Karpas-422 (cell line): ENCODE data around the gene LDLRAD2. TPM values are rescaled to one million over a fixed set of nuclear protein-coding genes. Genes with fewer than 3 reads are reported as not detected.
"Not testable (repeated sequence)": the region's sequence is repeated elsewhere in the genome, so short reads cannot be mapped to it uniquely, and the experiment has no call there.

Source experiments
- DNase-seq: peaks from one replicate; pipeline ENCODE4 v3.0.0-alpha.2; 2015
- H2AFZ ChIP-seq: fragments of 200-600 bp; sonication (generic); 2 replicates; pipeline ENCODE4 v1.6.1; 2014; ENCODE audit warnings: antibody characterized with exemption, low read length, mixed read lengths
- H3K27ac ChIP-seq: fragments of 200-600 bp; sonication (generic); 2 replicates; pipeline ENCODE4 v1.5.1; 2014; ENCODE audit warnings: mild to moderate bottlenecking, low read length, moderate library complexity
- H3K27me3 ChIP-seq: fragments of 200-600 bp; sonication (generic); 2 replicates; pipeline ENCODE4 v1.6.1; 2014; ENCODE audit warnings: low read length, mixed read lengths
- H3K36me3 ChIP-seq: fragments of 200-600 bp; sonication (generic); 2 replicates; pipeline ENCODE4 v1.6.1; 2014; ENCODE audit warnings: low read length, mixed read lengths; ENCODE audit not compliant: insufficient read depth
- H3K4me1 ChIP-seq: fragments of 200-600 bp; sonication (generic); 2 replicates; pipeline ENCODE4 v1.6.1; 2014; ENCODE audit warnings: mild to moderate bottlenecking, low read length, mixed read lengths
- H3K4me2 ChIP-seq: fragments of 200-600 bp; sonication (generic); 2 replicates; pipeline ENCODE4 v1.6.1; 2014; ENCODE audit warnings: low read length, low read depth, mild to moderate bottlenecking; ENCODE audit not compliant: poor library complexity, severe bottlenecking
- H3K4me3 ChIP-seq: fragments of 200-600 bp; sonication (generic); 2 replicates; pipeline ENCODE4 v1.5.1; 2014; ENCODE audit warnings: mild to moderate bottlenecking, antibody characterized with exemption, low read length, mixed read lengths
- H3K79me2 ChIP-seq: fragments of 200-600 bp; sonication (generic); 2 replicates; pipeline ENCODE4 v1.6.1; 2014; ENCODE audit warnings: mild to moderate bottlenecking, low read length, mixed read lengths
- H3K9ac ChIP-seq: fragments of 200-600 bp; sonication (generic); 2 replicates; pipeline ENCODE4 v1.6.0; 2014; ENCODE audit warnings: low read length
- H3K9me2 ChIP-seq: fragments of 200-600 bp; sonication (generic), shearing (Covaris generic); replicated peaks from 2 replicates; pipeline ENCODE4 v1.6.0; 2014; ENCODE audit warnings: mild to moderate bottlenecking, low read length, moderate library complexity; ENCODE audit not compliant: insufficient read depth
- H3K9me3 ChIP-seq: fragments of 300-700, 200-600 bp; sonication (generic); 2 replicates; pipeline ENCODE4 v1.6.1; 2014; ENCODE audit warnings: low read length, mixed read lengths
- H4K20me1 ChIP-seq: fragments of 200-600 bp; sonication (generic); 2 replicates; pipeline ENCODE4 v1.6.1; 2014; ENCODE audit warnings: mild to moderate bottlenecking, antibody characterized with exemption, low read length, low read depth; ENCODE audit not compliant: insufficient read depth
- total RNA-seq: library from RNA; depleted of rRNA; stranded (reverse); fragments of >200 nt; shearing (Covaris generic); gene quantifications from 2 replicates; pipeline ENCODE4 v1.2.3, GENCODE V29; 2014; ENCODE audit warnings: low replicate concordance; rRNA removed

LDLRAD2 gene
- total RNA-seq: not detected in 2 replicates

DNA sequence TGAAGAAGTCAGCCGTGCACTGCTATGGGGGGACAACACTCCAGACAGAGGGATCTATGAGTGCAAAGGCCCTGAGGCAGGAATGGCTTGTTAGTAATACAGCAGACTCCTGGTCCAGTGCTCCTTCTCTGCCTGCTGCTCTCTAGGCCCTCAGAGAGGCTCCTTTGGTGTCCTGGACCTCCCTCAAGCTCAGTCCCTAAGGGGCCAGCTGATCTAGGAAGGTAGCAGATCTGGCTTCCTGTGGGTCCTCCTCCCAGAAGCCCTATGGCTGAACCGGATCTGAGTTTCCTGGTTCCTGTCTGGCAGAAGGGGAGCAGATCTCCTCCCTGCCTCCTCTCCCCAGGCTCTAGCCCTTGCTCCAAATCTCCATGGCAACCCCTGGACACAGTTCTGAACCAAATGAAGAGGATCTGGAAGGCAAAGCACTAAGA lies at the start of gene LDLRAD2:
TSS of gene LDLRAD2 (plus strand) at position 391 of the 431 bp plus-strand sequence. CDS start 187 bp downstream, outside the sequence.
- Histone ChIP-seq H3K9me2 (no peaks in the 10 kb centered on the region), H3K27ac (no peak within 1 kb of the TSS), H2AFZ (no peak within 1 kb of the TSS), H3K4me3 (no peak within 1 kb of the TSS), H3K4me1 (no peaks in the 10 kb centered on the region), H3K9ac (no peak within 1 kb of the TSS), H3K4me2 (no peak within 1 kb of the TSS), H3K79me2 (no peaks in the 10 kb centered on the region), H4K20me1 (no peaks in the 10 kb centered on the region), H3K9me3 (no peaks in the 10 kb centered on the region), H3K36me3 (no peaks in the 10 kb centered on the region), H3K27me3 (no peaks in the 10 kb centered on the region)
- peak; percentile 10 for DNase-seq

- H2AFZ ChIP-seq: no peak overlapping the region
- peaks cover 3% of the 10 kb centered on the region; the same call in 1 of the 2 replicates for H4K20me1 ChIP-seq
- no peaks in the 10 kb centered on the region for H3K9me3 ChIP-seq
- peak overlapping the region; percentile 8; the same call in 1 of the 2 replicates for H3K4me3 ChIP-seq
- peaks cover 68% of the 10 kb centered on the region for H3K4me1 ChIP-seq
- peak; percentile 48 for DNase-seq
- H3K4me2 ChIP-seq: peak overlapping the region; percentile 60
- H3K27me3 ChIP-seq: no peaks in the 10 kb centered on the region
- H3K36me3 ChIP-seq: no peaks in the 10 kb centered on the region
- H3K9ac ChIP-seq: peak overlapping the region; percentile 40
- H3K79me2 ChIP-seq: peaks cover 98% of the 10 kb centered on the region
- no peaks in the 10 kb centered on the region for H3K9me2 ChIP-seq
- H3K27ac ChIP-seq: peak overlapping the region; percentile 85
Observed at GRCh38 chr1:21763236-21763635, 48.8 kb upstream of the LDLRAD2 start.

DNA sequence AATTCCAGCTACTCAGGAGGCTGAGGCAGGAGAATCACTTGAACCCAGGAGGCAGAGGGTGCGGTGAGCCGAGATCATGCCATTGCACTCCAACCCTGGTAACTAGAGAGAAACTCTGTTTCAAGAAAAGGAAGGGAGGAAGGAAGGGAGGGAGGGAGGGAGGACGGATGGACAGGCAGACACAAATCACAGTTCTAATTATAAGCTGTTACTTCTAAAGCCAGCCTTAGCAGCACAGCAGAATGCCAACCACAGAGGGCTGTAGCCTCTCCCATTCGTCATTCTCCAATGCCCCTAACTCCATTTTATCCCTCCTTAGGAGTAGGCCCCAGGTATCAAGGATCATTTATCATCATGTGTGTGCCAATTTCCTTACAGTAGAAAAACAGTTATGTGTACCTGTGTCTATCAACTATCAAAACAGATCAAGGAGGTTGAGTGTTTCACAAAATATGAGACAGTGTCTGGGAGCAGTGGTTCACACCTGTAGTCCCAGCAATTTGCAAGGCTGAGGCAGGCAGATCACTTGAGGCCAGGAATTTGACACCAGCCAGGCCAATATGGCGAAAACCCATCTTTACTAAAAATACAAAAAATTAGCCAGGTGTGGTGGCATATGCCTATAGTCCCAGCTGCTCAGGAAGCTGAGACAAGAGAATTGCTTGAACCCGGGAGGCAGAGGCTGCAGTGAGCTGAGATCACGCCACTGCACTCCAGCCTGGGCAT lies 48.2 kb upstream of the LDLRAD2 start:
- peaks cover 3% of the 10 kb centered on the region; the same call in 1 of the 2 replicates for H4K20me1 ChIP-seq
- H3K9ac ChIP-seq: peak overlapping the region; percentile 25; the same call in 1 of the 2 replicates
- H3K36me3 ChIP-seq: no peaks in the 10 kb centered on the region
- peaks cover 98% of the 10 kb centered on the region for H3K79me2 ChIP-seq
- peak overlapping the region; percentile 60 for H3K4me2 ChIP-seq
- H2AFZ ChIP-seq: no peak overlapping the region
- H3K4me1 ChIP-seq: peaks cover 72% of the 10 kb centered on the region
- peak overlapping the region; percentile 24; the same call in 1 of the 2 replicates for H3K4me3 ChIP-seq
- DNase-seq: peak; percentile 53
- no peaks in the 10 kb centered on the region for H3K9me2 ChIP-seq
- H3K27me3 ChIP-seq: no peaks in the 10 kb centered on the region
- H3K9me3 ChIP-seq: no peaks in the 10 kb centered on the region
- peak overlapping the region; percentile 85 for H3K27ac ChIP-seq

- peak overlapping the region; percentile 85 for H3K27ac ChIP-seq
- H3K9me2 ChIP-seq: no peaks in the 10 kb centered on the region
- no peak for DNase-seq
- H3K4me3 ChIP-seq: no peak overlapping the region
- no peaks in the 10 kb centered on the region for H3K36me3 ChIP-seq
- H3K9ac ChIP-seq: peak overlapping the region; percentile 15; the same call in 1 of the 2 replicates
- peaks cover 98% of the 10 kb centered on the region for H3K79me2 ChIP-seq
- no peaks in the 10 kb centered on the region for H3K9me3 ChIP-seq
- H4K20me1 ChIP-seq: peaks cover 3% of the 10 kb centered on the region; the same call in 1 of the 2 replicates
- H2AFZ ChIP-seq: no peak overlapping the region
- H3K4me1 ChIP-seq: peaks cover 68% of the 10 kb centered on the region
- no peaks in the 10 kb centered on the region for H3K27me3 ChIP-seq
- peak overlapping the region; percentile 60 for H3K4me2 ChIP-seq
Observed at GRCh38 chr1:21764615-21765423, 47.2 kb upstream of the LDLRAD2 start.

DNA sequence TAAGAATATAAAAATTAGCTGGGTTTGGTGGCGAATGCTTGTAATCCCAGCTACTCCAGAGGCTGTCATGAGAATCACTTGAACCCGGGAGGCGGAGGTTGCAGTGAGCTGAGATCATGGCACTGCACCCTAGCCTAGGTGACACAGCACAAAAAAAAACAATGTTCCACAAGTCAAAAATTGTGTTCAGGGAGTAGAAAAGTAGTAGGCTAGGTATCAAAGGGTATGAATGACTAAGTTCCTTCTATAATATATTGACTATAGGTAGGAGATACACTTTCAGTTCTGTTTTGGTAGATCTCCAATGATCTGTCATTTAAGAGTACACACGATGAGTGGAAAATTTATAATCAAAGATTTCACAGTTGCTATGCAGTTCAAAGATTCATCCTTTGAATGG lies 45.9 kb upstream of the LDLRAD2 start:
- peaks cover 7% of the 10 kb centered on the region; the same call in 1 of the 2 replicates for H4K20me1 ChIP-seq
- DNase-seq: no peak
- no peak overlapping the region for H2AFZ ChIP-seq
- H3K4me3 ChIP-seq: no peak overlapping the region
- no peak overlapping the region for H3K4me2 ChIP-seq
- peaks cover 58% of the 10 kb centered on the region for H3K4me1 ChIP-seq
- no peaks in the 10 kb centered on the region for H3K36me3 ChIP-seq
- H3K9me3 ChIP-seq: no peaks in the 10 kb centered on the region
- no peak overlapping the region for H3K9ac ChIP-seq
- no peak overlapping the region for H3K27ac ChIP-seq
- no peaks in the 10 kb centered on the region for H3K27me3 ChIP-seq
- peaks cover 98% of the 10 kb centered on the region for H3K79me2 ChIP-seq
- H3K9me2 ChIP-seq: no peaks in the 10 kb centered on the region

GRCh38 chr1:21767106-21767505 lies 45.0 kb upstream of the LDLRAD2 start:
- H3K4me3 ChIP-seq, H3K9me2 ChIP-seq, H3K4me2 ChIP-seq, H3K9ac ChIP-seq, H3K27ac ChIP-seq, H3K27me3 ChIP-seq, H4K20me1 ChIP-seq, DNase-seq, H3K9me3 ChIP-seq, H3K36me3 ChIP-seq, H2AFZ ChIP-seq: not testable (repeated sequence)
- Histone ChIP-seq H3K4me1 (peaks cover 50% of the 10 kb centered on the region), H3K79me2 (peaks cover 97% of the 10 kb centered on the region)

DNA sequence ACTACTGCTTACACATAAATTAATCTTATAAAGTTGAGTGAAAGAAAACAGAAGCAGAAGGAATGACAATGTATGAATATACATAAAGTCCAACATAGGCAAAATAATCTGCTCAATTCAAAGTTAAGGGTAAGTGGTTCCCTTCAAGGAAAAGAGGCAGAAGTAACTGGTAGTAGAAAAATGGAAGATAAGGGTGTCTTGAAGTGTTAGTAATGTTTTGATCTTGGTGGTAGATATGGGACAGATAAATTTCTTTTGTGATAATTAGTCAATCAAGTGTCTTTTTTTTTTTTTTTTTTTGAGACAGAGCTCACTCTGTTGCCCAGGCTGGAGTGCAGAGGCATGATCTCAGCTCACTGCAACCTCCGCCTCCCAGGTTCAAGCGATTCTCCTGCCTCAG lies 41.9 kb upstream of the LDLRAD2 start:
- Histone ChIP-seq H3K4me1 (peaks cover 19% of the 10 kb centered on the region), H3K9me3 (no peaks in the 10 kb centered on the region), H3K27me3 (no peaks in the 10 kb centered on the region), H3K9ac (no peak overlapping the region), H3K27ac (no peak overlapping the region), H3K36me3 (no peaks in the 10 kb centered on the region), H3K4me2 (no peak overlapping the region), H4K20me1 (peaks cover 7% of the 10 kb centered on the region; the same call in 1 of the 2 replicates), H2AFZ (no peak overlapping the region), H3K79me2 (peaks cover 97% of the 10 kb centered on the region), H3K4me3 (no peak overlapping the region), H3K9me2 (no peaks in the 10 kb centered on the region)
- DNase-seq: no peak

- Histone ChIP-seq H3K4me1 (peaks cover 15% of the 10 kb centered on the region), H3K79me2 (peaks cover 97% of the 10 kb centered on the region)
- H3K4me3 ChIP-seq, H3K9me3 ChIP-seq, H3K9ac ChIP-seq, H3K4me2 ChIP-seq, H3K27me3 ChIP-seq, H2AFZ ChIP-seq, H3K9me2 ChIP-seq, H3K27ac ChIP-seq, DNase-seq, H3K36me3 ChIP-seq, H4K20me1 ChIP-seq: not testable (repeated sequence)
Observed at GRCh38 chr1:21770602-21771001, 41.5 kb upstream of the LDLRAD2 start.
